K562 (cell line): ENCODE measurements around the gene ARMC7. TPM values are rescaled to one million over a fixed set of nuclear protein-coding genes. Genes with fewer than 3 reads are reported as not detected.

Experiments
- ATF4 ChIP-seq: fragments of 450-650 bp; formaldehyde crosslinking; IDR thresholded peaks from 2 replicates; pipeline ENCODE4 v1.4.0; 2022; ENCODE audit warnings: mild to moderate bottlenecking, moderate library complexity
- CTCF ChIP-seq, 3 experiments: IDR thresholded peaks in 2 of 3; conservative IDR thresholded peaks in 1 of 3; 2 replicates each; pipeline ENCODE4 v1.5.1; 2011 to 2012; ENCODE audit warnings: low read length in 3 of 3, mild to moderate bottlenecking in 3 of 3, control low read depth in 2 of 3, improper control_type of control experiment in 1 of 3, inconsistent platforms in 1 of 3, low read depth in 1 of 3, mixed read lengths in 1 of 3, moderate library complexity in 1 of 3; ENCODE audit not compliant: insufficient read depth in 2 of 3
- CTCFL ChIP-seq: IDR thresholded peaks from 2 replicates; pipeline ENCODE4 v1.6.1; 2011; ENCODE audit warnings: borderline replicate concordance, low read depth, mild to moderate bottlenecking, moderate library complexity, low read length; ENCODE audit not compliant: insufficient read depth, poor library complexity, severe bottlenecking
- ELF2 ChIP-seq: fragments of 250-450 bp; sonication (Bioruptor Pico); IDR thresholded peaks from 2 replicates; pipeline ENCODE4 v1.5.0; 2021; ENCODE audit warnings: mild to moderate bottlenecking
- HDGF ChIP-seq: fragments of 450-650 bp; IDR thresholded peaks from 2 replicates; pipeline ENCODE4 v1.6.1; 2016
- MAFF ChIP-seq: IDR thresholded peaks from 2 replicates; pipeline ENCODE4 v1.6.1; 2012; ENCODE audit warnings: low read length, improper control_type of control experiment
- MYNN ChIP-seq, 2 experiments: sonication (generic); formaldehyde crosslinking in 1 of 2; IDR thresholded peaks; 2 replicates each; pipeline versions ENCODE4 v1.5.0 to v1.6.1; 2016 to 2020; ENCODE audit warnings: antibody characterized with exemption in 1 of 2, missing genetic modification reagents in 1 of 2
- NEUROD1 ChIP-seq: fragments of 150-350 bp; IDR thresholded peaks from 2 replicates; pipeline ENCODE4 v1.6.1; 2014; ENCODE audit warnings: borderline replicate concordance, low read length, low read depth; ENCODE audit not compliant: partially characterized antibody
- NKRF ChIP-seq: fragments of 450-650 bp; IDR thresholded peaks from 2 replicates; pipeline ENCODE4 v1.6.1; 2016; ENCODE audit warnings: borderline replicate concordance
- PHF20 ChIP-seq: fragments of 450-650 bp; IDR thresholded peaks from 2 replicates; pipeline ENCODE4 v1.6.1; 2018; ENCODE audit not compliant: partially characterized antibody
- RBFOX2 ChIP-seq: fragments of 200-400 bp; formaldehyde crosslinking; IDR thresholded peaks from 2 replicates; pipeline ENCODE4 v1.6.1; 2017; ENCODE audit warnings: low read depth, mild to moderate bottlenecking, low read length, moderate library complexity
- SMARCE1 ChIP-seq: fragments of 450-650 bp; IDR thresholded peaks from 2 replicates; pipeline ENCODE4 v1.7.1; 2016; ENCODE audit warnings: mild to moderate bottlenecking
- SRSF7 ChIP-seq: fragments of 200-400 bp; formaldehyde crosslinking; optimal IDR thresholded peaks from 2 replicates; pipeline ENCODE3; 2017; ENCODE audit warnings: mild to moderate bottlenecking, low read depth, low read length
- STAG1 ChIP-seq: sonication (generic); formaldehyde crosslinking; IDR thresholded peaks from 2 replicates; pipeline ENCODE4 v1.5.0; 2020; ENCODE audit warnings: missing genetic modification reagents, borderline replicate concordance
- TFAM ChIP-seq: fragments of 250-450 bp; sonication (Bioruptor Pico); conservative IDR thresholded peaks from 2 replicates; pipeline ENCODE4 v1.5.0; 2021; ENCODE audit warnings: mild to moderate bottlenecking, moderate library complexity
- TRIM28 ChIP-seq: fragments of 450-650 bp; IDR thresholded peaks from 2 replicates; pipeline ENCODE4 v1.6.1; 2017
- XRCC5 ChIP-seq: fragments of 200-400 bp; formaldehyde crosslinking; IDR thresholded peaks from 2 replicates; pipeline ENCODE4 v1.6.1; 2017; ENCODE audit warnings: low read depth, mild to moderate bottlenecking, low read length
- ZBTB7A ChIP-seq: IDR thresholded peaks from 2 replicates; pipeline ENCODE4 v1.6.1; 2011; ENCODE audit warnings: low read depth, mild to moderate bottlenecking, low read length, moderate library complexity, borderline replicate concordance; ENCODE audit not compliant: control insufficient read depth
- ZNF184 ChIP-seq: sonication (generic); formaldehyde crosslinking; IDR thresholded peaks from 2 replicates; pipeline ENCODE4 v1.5.0; 2020; ENCODE audit warnings: missing genetic modification reagents
- ZNF239 ChIP-seq: fragments of 250-450 bp; sonication (Bioruptor Pico); IDR thresholded peaks from 2 replicates; pipeline ENCODE4 v1.4.0; 2020; ENCODE audit warnings: mild to moderate bottlenecking
- ZNF282 ChIP-seq: sonication (generic); formaldehyde crosslinking; IDR thresholded peaks from 2 replicates; pipeline ENCODE4 v1.8.1; 2023; ENCODE audit warnings: missing genetic modification reagents
- ZNF3 ChIP-seq: fragments of 250-450 bp; sonication (Bioruptor Pico); IDR thresholded peaks from 2 replicates; pipeline ENCODE4 v1.5.0; 2021; ENCODE audit warnings: mild to moderate bottlenecking, moderate library complexity
- polyA plus RNA-seq, 8 experiments: library from polyadenylated mRNA; depleted of rRNA in 4 of 8; stranded (reverse) in 5 of 8; unstranded in 3 of 8; fragments of >200 nt; fragmentation: Nextera tagmentation in 2 of 8; fragmentation: Illumina TruSeq in 1 of 8; extraction: Ambion mirVana in 2 of 8; extraction: Trizol in 1 of 8; gene quantifications; 2 replicates each; pipeline versions ENCODE4 v1.2.1 to v1.2.3, GENCODE V29; 2011 to 2014; ENCODE audit warnings: inconsistent platforms in 1 of 8, missing spikeins in 1 of 8
- total RNA-seq, 7 experiments: library from RNA; depleted of rRNA in 6 of 7; stranded (reverse); fragments of >200 nt in 6 of 7; fragmentation: Illumina TruSeq in 2 of 7; extraction: Trizol in 2 of 7; gene quantifications; 2 replicates each; pipeline versions ENCODE4 v1.2.1 to v1.2.3, GENCODE V29; 2011 to 2021; ENCODE audit warnings: low replicate concordance in 1 of 7

The ARMC7 gene
- total and polyA plus RNA-seq, 9 of the 15 experiments (the other 6 are each of a cell fraction or from before 2014, with no cell fraction given), result 1.4 to 15.2 (median 5.9) TPM

GRCh38 chr17:75113798-75114551, 4.2 kb downstream of the ARMC7 start (continued):
- TF ChIP-seq ZNF3 (CRISPR knock-in tag), result no peak
- no peak for TF ChIP-seq SMARCE1
- TF ChIP-seq PHF20, result no peak
- peak; percentile 60; the same call in 1 of the 2 replicates for TF ChIP-seq NKRF
- no peak for TF ChIP-seq ATF4 (CRISPR knock-in tag)
- TF ChIP-seq RBFOX2, result peak; percentile 73
- TF ChIP-seq ZNF239 (CRISPR knock-in tag), result no peak
- peak; percentile 70; the same call in 1 of the 2 replicates for TF ChIP-seq XRCC5
- TF ChIP-seq ZNF184 (CRISPR knock-in tag), result no peak
- TF ChIP-seq NEUROD1, result no peak
- TF ChIP-seq CTCFL, result peak; percentile 53
- TF ChIP-seq ZBTB7A, result no peak
- TF ChIP-seq TFAM (CRISPR knock-in tag), result no peak
- peak; percentile 47; the same call in 1 of the 2 replicates for TF ChIP-seq STAG1 (CRISPR knock-in tag)
- TF ChIP-seq MYNN (IDR thresholded peaks at IDR 0.05), result peak; percentile 37; the same call in 1 of the 2 replicates
- TF ChIP-seq MYNN (CRISPR knock-in tag; IDR thresholded peaks at IDR 0.05), result no peak
- no peak for TF ChIP-seq ZNF282
- 0 out of 2 replicates have a peak, but pooled peaks have one; percentile 25 for TF ChIP-seq ELF2
- TF ChIP-seq TRIM28, result peak; percentile 32; the same call in 1 of the 2 replicates
- TF ChIP-seq SRSF7, result no peak
- TF ChIP-seq CTCF (IDR thresholded peaks at IDR 0.05 in 2 of 3, conservative IDR thresholded peaks at IDR 0.05 in 1 of 3; ENCODE audit: insufficient read depth in 2 of 3, low read depth in 1 of 3, low read length in 3 of 3), result peak; percentile 96
- TF ChIP-seq MAFF, result no peak
- 0 out of 2 replicates have a peak, but pooled peaks have one; percentile 61 for TF ChIP-seq HDGF
